ENCODE data around the gene PRKCQ.

Gene PRKCQ

DNA sequence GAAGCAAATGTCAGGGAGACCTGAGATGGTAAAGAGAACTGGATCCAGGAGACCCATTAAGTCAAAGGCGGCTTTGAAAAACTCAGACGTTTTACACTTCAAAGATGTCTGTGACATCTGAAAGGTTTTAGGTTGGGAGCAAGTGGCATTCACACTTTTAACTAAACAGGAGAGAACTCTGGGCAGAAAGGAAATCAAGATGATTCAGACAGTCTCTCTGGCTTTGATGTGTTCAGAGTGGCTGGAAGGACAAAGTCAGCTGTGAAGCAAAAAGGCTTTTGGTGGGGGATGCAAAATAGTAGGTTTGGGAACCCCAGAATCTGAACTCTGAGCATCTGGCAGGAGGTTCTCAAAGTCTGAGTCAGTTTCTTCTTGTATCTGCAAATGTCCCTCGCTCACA, 66.6 kb downstream of the PRKCQ start:
- TF ChIP-seq, protein P1, sequence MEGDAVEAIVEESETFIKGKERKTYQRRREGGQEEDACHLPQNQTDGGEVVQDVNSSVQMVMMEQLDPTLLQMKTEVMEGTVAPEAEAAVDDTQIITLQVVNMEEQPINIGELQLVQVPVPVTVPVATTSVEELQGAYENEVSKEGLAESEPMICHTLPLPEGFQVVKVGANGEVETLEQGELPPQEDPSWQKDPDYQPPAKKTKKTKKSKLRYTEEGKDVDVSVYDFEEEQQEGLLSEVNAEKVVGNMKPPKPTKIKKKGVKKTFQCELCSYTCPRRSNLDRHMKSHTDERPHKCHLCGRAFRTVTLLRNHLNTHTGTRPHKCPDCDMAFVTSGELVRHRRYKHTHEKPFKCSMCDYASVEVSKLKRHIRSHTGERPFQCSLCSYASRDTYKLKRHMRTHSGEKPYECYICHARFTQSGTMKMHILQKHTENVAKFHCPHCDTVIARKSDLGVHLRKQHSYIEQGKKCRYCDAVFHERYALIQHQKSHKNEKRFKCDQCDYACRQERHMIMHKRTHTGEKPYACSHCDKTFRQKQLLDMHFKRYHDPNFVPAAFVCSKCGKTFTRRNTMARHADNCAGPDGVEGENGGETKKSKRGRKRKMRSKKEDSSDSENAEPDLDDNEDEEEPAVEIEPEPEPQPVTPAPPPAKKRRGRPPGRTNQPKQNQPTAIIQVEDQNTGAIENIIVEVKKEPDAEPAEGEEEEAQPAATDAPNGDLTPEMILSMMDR (IDR thresholded peaks at IDR 0.05; ENCODE audit: low read depth, low read length), result no peak
- no peak overlapping the region for H3K4me3 ChIP-seq (replicated peaks in 1 of 2; ENCODE audit: low read depth in 2 of 2, low read length in 2 of 2)
- DNase-seq (ENCODE audit: low read depth in 2 of 2), result no peak

DNA sequence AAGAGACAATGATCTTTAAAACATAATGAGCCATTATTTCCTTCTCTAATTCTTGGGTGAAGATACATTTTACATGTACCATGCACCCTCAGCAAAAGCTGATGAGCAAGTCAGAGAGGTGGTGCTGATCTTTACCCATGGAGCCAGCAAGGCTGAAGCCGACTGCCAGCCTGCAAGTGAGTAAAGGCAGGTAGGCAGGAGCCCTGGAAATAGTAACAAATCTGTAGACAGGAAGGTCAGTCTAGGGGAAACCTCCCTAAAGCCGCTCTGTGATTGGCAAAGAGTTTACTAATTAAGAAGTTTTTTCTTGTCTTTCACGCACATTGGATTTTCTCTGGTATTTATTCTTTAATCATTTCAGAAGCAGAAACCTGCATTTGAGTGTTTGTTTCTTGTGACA, 67.9 kb downstream of the PRKCQ start:
- TF ChIP-seq, protein P1 (IDR thresholded peaks at IDR 0.05; ENCODE audit: low read depth, low read length), result no peak
- no peak for DNase-seq (ENCODE audit: low read depth in 2 of 2)
- no peak overlapping the region for H3K4me3 ChIP-seq (replicated peaks in 1 of 2; ENCODE audit: low read depth in 2 of 2, low read length in 2 of 2)

DNA sequence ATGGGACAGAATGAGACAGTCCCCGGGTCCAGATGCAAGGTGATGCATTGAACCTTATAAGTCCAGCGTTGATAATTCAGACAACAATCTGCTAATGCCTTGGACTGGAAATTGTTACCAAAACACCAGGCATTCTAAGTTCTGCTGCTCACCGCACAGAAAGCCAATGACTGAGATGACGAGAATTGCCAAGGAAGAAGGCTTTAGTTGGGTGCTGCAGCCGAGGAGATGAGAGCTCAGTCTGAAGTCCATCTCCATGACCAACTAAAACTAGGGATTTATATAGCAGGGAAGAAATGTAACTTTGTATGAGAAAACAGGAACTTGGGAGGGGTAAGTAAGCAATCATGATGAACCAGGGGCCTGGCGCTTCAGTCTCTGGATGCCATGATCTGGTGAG, 68.7 kb downstream of the PRKCQ start:
- TF ChIP-seq, protein P1 (IDR thresholded peaks at IDR 0.05; ENCODE audit: low read depth, low read length), result no peak
- no peak for DNase-seq (ENCODE audit: low read depth in 2 of 2)
- no peak overlapping the region for H3K4me3 ChIP-seq (replicated peaks in 1 of 2; ENCODE audit: low read depth in 2 of 2, low read length in 2 of 2)

DNA sequence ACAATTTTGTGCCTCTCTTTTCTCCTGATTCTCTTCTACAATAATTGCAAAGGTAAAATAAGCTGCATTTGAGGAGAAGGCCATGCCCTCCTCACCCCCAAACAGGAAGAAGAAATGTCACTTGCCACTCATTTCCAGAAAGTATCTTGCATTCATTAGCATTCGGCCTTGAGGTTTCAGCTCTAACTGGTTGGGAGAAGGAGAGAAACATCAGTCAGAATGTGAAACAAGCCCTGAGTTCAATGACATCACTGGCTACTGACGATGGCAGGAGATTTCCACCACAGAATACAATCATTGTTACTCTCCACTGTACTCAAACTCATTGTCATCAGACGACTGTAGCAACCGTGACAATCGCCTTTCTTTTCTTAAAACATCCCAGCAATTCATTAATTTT, 72.8 kb downstream of the PRKCQ start:
- no peak overlapping the region for H3K4me3 ChIP-seq (replicated peaks in 1 of 2; ENCODE audit: low read depth in 2 of 2, low read length in 2 of 2)
- DNase-seq (ENCODE audit: low read depth in 2 of 2), result no peak
- TF ChIP-seq, protein P1 (IDR thresholded peaks at IDR 0.05; ENCODE audit: low read depth, low read length), result no peak

DNA sequence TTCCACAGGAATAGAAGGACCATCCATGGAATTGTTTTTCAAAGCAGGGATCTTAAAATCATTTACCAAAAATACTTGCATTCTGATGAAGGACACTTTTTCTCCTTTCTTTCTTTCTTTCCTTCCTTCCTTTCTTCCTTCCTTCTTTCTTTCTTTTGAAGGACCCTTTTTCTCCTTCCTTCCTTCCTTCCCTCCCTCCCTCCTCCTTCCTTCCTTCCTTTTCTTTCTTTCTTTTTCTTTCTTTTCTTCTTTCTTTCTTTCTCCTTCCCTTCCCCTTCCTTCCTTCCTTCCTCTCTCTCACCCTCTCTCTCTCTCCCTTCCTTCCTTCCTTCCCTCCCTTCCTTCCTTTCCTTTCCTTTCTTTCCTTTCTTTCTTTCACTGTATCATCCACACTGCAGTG, 74.8 kb downstream of the PRKCQ start:
- H3K4me3 ChIP-seq (replicated peaks in 1 of 2; ENCODE audit: low read depth in 2 of 2, low read length in 2 of 2), result no peak overlapping the region
- DNase-seq (ENCODE audit: low read depth in 2 of 2), result no peak
- TF ChIP-seq, protein P1 (IDR thresholded peaks at IDR 0.05; ENCODE audit: low read depth, low read length), result no peak

DNA sequence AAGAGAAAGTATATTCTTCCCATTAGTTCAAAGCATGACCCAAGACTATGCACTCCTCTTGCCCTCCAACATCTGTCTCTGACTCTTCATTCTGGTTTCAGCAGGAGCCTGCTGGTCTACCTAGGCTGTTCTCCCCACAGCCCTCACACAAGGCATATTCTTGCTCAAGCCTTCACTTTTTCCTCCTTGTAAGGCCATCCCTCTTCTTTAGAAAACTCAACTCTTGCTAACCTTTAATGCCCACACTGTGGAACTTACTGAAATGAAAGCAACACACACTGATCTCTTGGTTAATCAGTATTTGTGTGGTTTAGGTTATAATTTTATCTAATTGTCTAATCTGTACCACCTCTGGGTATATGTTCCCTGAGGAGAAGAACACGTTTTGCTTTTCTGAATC, 75.8 kb downstream of the PRKCQ start:
- DNase-seq (ENCODE audit: low read depth in 2 of 2), result no peak
- TF ChIP-seq, protein P1 (IDR thresholded peaks at IDR 0.05; ENCODE audit: low read depth, low read length), result no peak
- no peak overlapping the region for H3K4me3 ChIP-seq (replicated peaks in 1 of 2; ENCODE audit: low read depth in 2 of 2, low read length in 2 of 2)

DNA sequence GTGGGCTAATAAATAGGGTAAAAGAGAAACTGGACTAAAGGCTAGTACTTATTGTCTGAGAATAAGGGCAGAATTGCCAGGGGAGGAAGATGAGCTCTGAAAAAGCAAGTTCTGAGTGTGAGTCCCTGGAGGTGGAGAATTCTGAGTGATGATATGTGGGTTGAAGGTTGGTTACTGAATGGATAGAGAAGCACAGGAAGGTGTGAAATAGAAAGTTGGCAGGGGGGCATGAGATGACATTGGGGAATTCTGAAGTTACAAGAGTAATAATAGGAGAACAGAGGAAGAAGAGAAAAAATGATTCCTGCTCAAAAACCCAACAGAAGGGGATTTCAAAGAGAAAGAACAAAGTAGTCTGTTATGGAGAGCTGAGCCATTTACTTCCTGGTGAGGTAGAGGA, 76.9 kb downstream of the PRKCQ start:
- DNase-seq (ENCODE audit: low read depth in 2 of 2), result no peak
- TF ChIP-seq, protein P1 (IDR thresholded peaks at IDR 0.05; ENCODE audit: low read depth, low read length), result no peak
- H3K4me3 ChIP-seq (replicated peaks in 1 of 2; ENCODE audit: low read depth in 2 of 2, low read length in 2 of 2), result no peak overlapping the region
